RKO (cell line): ENCODE data around the gene ADAT1.

Experiments
- DNase-seq: peaks from one replicate; pipeline ENCODE4 v3.0.0-alpha.2; 2016; ENCODE audit warnings: low spot score

Gene ADAT1

GRCh38 chr16:75622761-75623605, at the start of gene ADAT1:
Gene ADAT1, minus strand, starts transcription at chr16:75623281. Its CDS starts 2,482 bp downstream, at chr16:75620799.
- peak; percentile 99 for DNase-seq

- DNase-seq: no peak
Measured at GRCh38 chr16:75667503-75667902, 44.4 kb upstream of the ADAT1 start.

- no peak for DNase-seq
Measured at GRCh38 chr16:75660726-75661302, 37.7 kb upstream of the ADAT1 start.

- DNase-seq: no peak
Measured at GRCh38 chr16:75660321-75660720, 37.2 kb upstream of the ADAT1 start.

- DNase-seq: no peak
Measured at GRCh38 chr16:75658175-75658574, 35.1 kb upstream of the ADAT1 start.

GRCh38 chr16:75653922-75654321, 30.8 kb upstream of the ADAT1 start:
- DNase-seq: no peak

GRCh38 chr16:75648265-75649076, 25.4 kb upstream of the ADAT1 start:
- DNase-seq: peak; percentile 79

- peak; percentile 95 for DNase-seq
Measured at GRCh38 chr16:75647492-75648264, 24.6 kb upstream of the ADAT1 start, which contains the start of the genes KARS1 and TERF2IP. Gene KARS1, minus strand, starts transcription at chr16:75647665. Its CDS starts 26 bp downstream, at chr16:75647639. Gene TERF2IP, plus strand, starts transcription at chr16:75647773. Its CDS starts 110 bp downstream, at chr16:75647883.

GRCh38 chr16:75647112-75647491, 24.0 kb upstream of the ADAT1 start:
- no peak for DNase-seq

- no peak for DNase-seq
Measured at GRCh38 chr16:75644240-75645012, 21.3 kb upstream of the ADAT1 start.

GRCh38 chr16:75640598-75640997, 17.5 kb upstream of the ADAT1 start:
- DNase-seq: no peak

GRCh38 chr16:75635036-75635435, 12.0 kb upstream of the ADAT1 start:
- no peak for DNase-seq

GRCh38 chr16:75632857-75633256, 9.8 kb upstream of the ADAT1 start:
- no peak for DNase-seq

- no peak for DNase-seq
Measured at GRCh38 chr16:75630052-75630451, 7.0 kb upstream of the ADAT1 start.

GRCh38 chr16:75629132-75629531, 6.1 kb upstream of the ADAT1 start:
- DNase-seq: no peak

- no peak for DNase-seq
Measured at GRCh38 chr16:75628351-75628750, 5.3 kb upstream of the ADAT1 start.

GRCh38 chr16:75627851-75628250, 4.8 kb upstream of the ADAT1 start:
- no peak for DNase-seq

- no peak for DNase-seq
Measured at GRCh38 chr16:75626806-75627205, 3.7 kb upstream of the ADAT1 start.

- DNase-seq: peak; percentile 17
Measured at GRCh38 chr16:75624921-75625334, 1.8 kb upstream of the ADAT1 start.

GRCh38 chr16:75621170-75621477, 2.0 kb downstream of the ADAT1 start:
- DNase-seq: peak; percentile 66
